Measurements from ENCODE around the gene PPA1.

GRCh38 chr10:70277396-70278030, 44.3 kb upstream of the PPA1 start:
- no peak for TF ChIP-seq EZH2 (IDR thresholded peaks at IDR 0.05)
- no peak for TF ChIP-seq POLR2AphosphoS5 (IDR thresholded peaks at IDR 0.05; ENCODE audit: low read depth, low read length)
- TF ChIP-seq ZFX (IDR thresholded peaks at IDR 0.05) = no peak
- no peak for TF ChIP-seq CTCF (IDR thresholded peaks at IDR 0.05 in 2 of 3, conservative IDR thresholded peaks at IDR 0.05 in 1 of 3; ENCODE audit: borderline replicate concordance in 1 of 3, insufficient read depth in 1 of 3, low read depth in 2 of 3, low read length in 2 of 3)
- no peak for TF ChIP-seq ZBTB33 (IDR thresholded peaks at IDR 0.05; ENCODE audit: extremely low read depth, insufficient replicate concordance, low read length)

All from HCT116 (cell line).